Liver (tissue), 9 donors: ENCODE results near the gene HNRNPUL1. TPM values are rescaled to one million over a fixed set of nuclear protein-coding genes. Genes with fewer than 3 reads are reported as not detected.

Experiments
- DNase-seq: peaks from one replicate; pipeline ENCODE4 v3.0.0-alpha.2; 2017; ENCODE audit warnings: low spot score
- H3K27ac ChIP-seq, 2 donors: one replicate each; pipeline ENCODE4 v1.7.0; 2013; ENCODE audit warnings: inconsistent platforms in 2 of 2, low read length in 2 of 2, control low read depth in 1 of 2, low read depth in 1 of 2, mild to moderate bottlenecking in 1 of 2
- H3K27me3 ChIP-seq, 4 donors: one replicate each; pipeline versions ENCODE4 v1.6.1 to v1.7.0; 2013; ENCODE audit warnings: low read length in 3 of 4, inconsistent platforms in 1 of 4, mild to moderate bottlenecking in 1 of 4, moderate library complexity in 1 of 4; ENCODE audit not compliant: control insufficient read depth in 4 of 4, insufficient read depth in 4 of 4
- H3K36me3 ChIP-seq, 4 donors: one replicate each; pipeline versions ENCODE4 v1.6.1 to v1.7.0; 2013; ENCODE audit warnings: low read length in 3 of 4, mild to moderate bottlenecking in 3 of 4, low read depth in 1 of 4, moderate library complexity in 1 of 4; ENCODE audit not compliant: control insufficient read depth in 4 of 4, insufficient read depth in 3 of 4
- H3K4me1 ChIP-seq, 4 donors: one replicate each; pipeline versions ENCODE4 v1.6.1 to v1.7.0; 2013; ENCODE audit warnings: low read length in 3 of 4, mild to moderate bottlenecking in 3 of 4, moderate library complexity in 1 of 4; ENCODE audit not compliant: control insufficient read depth in 4 of 4, insufficient read depth in 4 of 4
- H3K4me3 ChIP-seq, 3 donors: one replicate each; pipeline versions ENCODE4 v1.6.1 to v1.7.0; 2013; ENCODE audit warnings: low read length in 3 of 3, control low read depth in 1 of 3, low read depth in 1 of 3, mild to moderate bottlenecking in 1 of 3
- H3K9ac ChIP-seq, 2 donors: one replicate each; pipeline ENCODE4 v1.7.0; 2013; ENCODE audit warnings: low read length in 2 of 2, mild to moderate bottlenecking in 2 of 2, moderate library complexity in 2 of 2, control low read depth in 1 of 2, low read depth in 1 of 2
- H3K9me3 ChIP-seq, 4 donors: one replicate each; pipeline versions ENCODE4 v1.6.1 to v1.7.0; 2013; ENCODE audit warnings: low read length in 3 of 4; ENCODE audit not compliant: control insufficient read depth in 4 of 4
- ATF3 ChIP-seq: IDR thresholded peaks from 2 replicates; pipeline ENCODE4 v1.6.1; 2016; ENCODE audit warnings: antibody characterized with exemption
- EGR1 ChIP-seq, 2 donors: IDR thresholded peaks; 2 replicates each; pipeline ENCODE4 v1.6.1; 2016 to 2018; ENCODE audit warnings: antibody characterized with exemption in 2 of 2, low read depth in 2 of 2
- FOXA1 ChIP-seq: IDR thresholded peaks from 2 replicates; pipeline ENCODE4 v1.6.1; 2016; ENCODE audit warnings: antibody characterized with exemption
- FOXA2 ChIP-seq: IDR thresholded peaks from 2 replicates; pipeline ENCODE4 v1.6.1; 2016; ENCODE audit warnings: antibody characterized with exemption
- GABPA ChIP-seq, 2 donors: IDR thresholded peaks in 1 of 2; conservative IDR thresholded peaks in 1 of 2; 2 replicates each; pipeline ENCODE4 v1.6.1; 2016; ENCODE audit warnings: antibody characterized with exemption in 2 of 2, mild to moderate bottlenecking in 1 of 2, moderate library complexity in 1 of 2
- HNF4A ChIP-seq, 2 donors: conservative IDR thresholded peaks; 2 replicates each; pipeline ENCODE4 v1.6.1; 2016; ENCODE audit warnings: antibody characterized with exemption in 2 of 2, mild to moderate bottlenecking in 2 of 2
- HNF4G ChIP-seq: IDR thresholded peaks from 2 replicates; pipeline ENCODE4 v1.6.1; 2016; ENCODE audit warnings: antibody characterized with exemption
- MAX ChIP-seq: IDR thresholded peaks from 2 replicates; pipeline ENCODE4 v1.6.1; 2016; ENCODE audit warnings: antibody characterized with exemption
- NR2F2 ChIP-seq: IDR thresholded peaks from 2 replicates; pipeline ENCODE4 v1.6.1; 2016; ENCODE audit warnings: antibody characterized with exemption
- RAD21 ChIP-seq, 2 donors: IDR thresholded peaks; 2 replicates each; pipeline ENCODE4 v1.6.1; 2016; ENCODE audit warnings: antibody characterized with exemption in 2 of 2, mild to moderate bottlenecking in 2 of 2
- REST ChIP-seq: IDR thresholded peaks from 2 replicates; pipeline ENCODE4 v1.6.1; 2016; ENCODE audit warnings: antibody characterized with exemption, mild to moderate bottlenecking
- RXRA ChIP-seq, 2 donors: IDR thresholded peaks; 2 replicates each; pipeline ENCODE4 v1.6.1; 2017 to 2018; ENCODE audit warnings: antibody characterized with exemption in 2 of 2, mild to moderate bottlenecking in 1 of 2
- SP1 ChIP-seq: IDR thresholded peaks from 2 replicates; pipeline ENCODE4 v1.6.1; 2018; ENCODE audit warnings: antibody characterized with exemption, mild to moderate bottlenecking
- TAF1 ChIP-seq: conservative IDR thresholded peaks from 2 replicates; pipeline ENCODE4 v1.6.1; 2016; ENCODE audit warnings: antibody characterized with exemption, mild to moderate bottlenecking
- YY1 ChIP-seq: IDR thresholded peaks from 2 replicates; pipeline ENCODE4 v1.6.1; 2016; ENCODE audit warnings: antibody characterized with exemption, mild to moderate bottlenecking
- ZBTB33 ChIP-seq: IDR thresholded peaks from 2 replicates; pipeline ENCODE4 v1.6.1; 2016; ENCODE audit warnings: antibody characterized with exemption
- WGBS: extraction: QIAGEN DNeasy Blood & Tissue Kit; methylation state at CpG from one replicate; pipeline ENCODE4 v1.1.7; 2013; 5-methylcytosine and 5-hydroxymethylcytosine counted together
- polyA plus RNA-seq, 2 donors: library from polyadenylated mRNA; stranded (reverse) in 1 of 2; unstranded in 1 of 2; fragments of 200-250 nt in 1 of 2; fragments of >200 nt in 1 of 2; fragmentation: Nextera tagmentation in 1 of 2; extraction: Ambion mirVana in 1 of 2; gene quantifications; one replicate each; pipeline versions ENCODE4 v1.2.1 to v1.2.3, GENCODE V29; 2013 to 2015
- total RNA-seq, 2 donors: library from RNA; depleted of rRNA; stranded (reverse); fragments of >200 nt; gene quantifications; one replicate each; pipeline ENCODE4 v1.2.3, GENCODE V29; 2014
- donor health status: healthy.
- donor health status: healthy.
- donor health status: healthy.
- donor health status: healthy.
- donor health status: healthy.

Gene HNRNPUL1
- total and polyA plus RNA-seq, 4 donors: 34.9 to 80.2 (median 45.7) TPM

- H3K4me1 ChIP-seq: peaks cover 0 to 5% (median 1%) of the 10 kb centered on the region in 4 donors
- 92% methylated on average over 6 of the region's 6 CpGs for WGBS
Measured at GRCh38 chr19:41300555-41300954, 36.4 kb downstream of the HNRNPUL1 start.

More at GRCh38 chr19:41300555-41300954, 36.4 kb downstream of the HNRNPUL1 start:
- Histone ChIP-seq H3K27ac (no peak overlapping the region), H3K9me3 (no peaks in the 10 kb centered on the region), H3K4me3 (no peak overlapping the region), H3K36me3 (peaks cover 21 to 92% (median 72%) of the 10 kb centered on the region in 4 donors), H3K9ac (no peak overlapping the region), H3K27me3 (no peaks in the 10 kb centered on the region)
- TF ChIP-seq GABPA (IDR thresholded peaks at IDR 0.05 in 1 of 2, conservative IDR thresholded peaks at IDR 0.05 in 1 of 2) (no peak), RAD21 (IDR thresholded peaks at IDR 0.05) (no peak), ZBTB33 (no peak), EGR1 (IDR thresholded peaks at IDR 0.05; ENCODE audit: low read depth in 2 of 2) (no peak), FOXA2 (no peak), YY1 (no peak), HNF4A (conservative IDR thresholded peaks at IDR 0.05) (no peak), RXRA (IDR thresholded peaks at IDR 0.05) (no peak), REST (no peak), ATF3 (no peak), MAX (no peak), SP1 (no peak), TAF1 (no peak), FOXA1 (no peak), NR2F2 (no peak), HNF4G (no peak)
- no peak for DNase-seq
